Uterus (tissue), 4 donors: ENCODE measurements around the gene NPHP4. TPM values are rescaled to one million over a fixed set of nuclear protein-coding genes. Genes with fewer than 3 reads are reported as not detected.
"Not testable (repeated sequence)": the region's sequence is repeated elsewhere in the genome, so short reads cannot be mapped to it uniquely, and the experiment has no call there.

ENCODE experiments used
- DNase-seq, 2 donors: peaks; one replicate each; pipeline ENCODE4 v3.0.0-alpha.2; 2019 to 2020
- H3K27ac ChIP-seq, 2 donors: fragments of 200-600 bp; sonication (generic); 1 replicate in 1 of 2; 2 replicates in 1 of 2; pipeline ENCODE4 v1.5.1; 2016 to 2018
- H3K27me3 ChIP-seq, 2 donors: fragments of 200-600 bp; sonication (generic); one replicate each; pipeline ENCODE4 v1.5.1; 2018 to 2019; ENCODE audit warnings: control low read depth in 1 of 2
- H3K36me3 ChIP-seq, 2 donors: fragments of 200-600 bp; sonication (generic); one replicate each; pipeline ENCODE4 v1.5.1; 2019; ENCODE audit warnings: control low read depth in 1 of 2
- H3K4me1 ChIP-seq, 2 donors: fragments of 200-600 bp; sonication (generic); one replicate each; pipeline ENCODE4 v1.5.1; 2018 to 2019; ENCODE audit warnings: control low read depth in 1 of 2
- H3K4me3 ChIP-seq, 2 donors: fragments of 200-600 bp; sonication (generic); 1 replicate in 1 of 2; 2 replicates in 1 of 2; pipeline ENCODE4 v1.5.1; 2018 to 2019; ENCODE audit warnings: mild to moderate bottlenecking in 1 of 2
- H3K9me3 ChIP-seq, 2 donors: fragments of 200-600 bp; sonication (generic); one replicate each; pipeline ENCODE4 v1.5.1; 2019; ENCODE audit warnings: control low read depth in 1 of 2
- POLR2A ChIP-seq, 2 donors: fragments of 450-650 bp; IDR thresholded peaks; one replicate each; pipeline ENCODE4 v1.6.1; 2016; ENCODE audit warnings: antibody characterized with exemption in 2 of 2, mild to moderate bottlenecking in 1 of 2, moderate library complexity in 1 of 2
- intact Hi-C: fragments of 100-400 bp; cut with DNase I; formaldehyde crosslinking; loops from one replicate; pipeline ENCODE4 v1.15.1; 2023; ENCODE audit warnings: low total_unique reads
- total RNA-seq, 4 donors: library from RNA; depleted of rRNA in 3 of 4; stranded (reverse); fragments of >200 nt in 3 of 4; gene quantifications; one replicate each; pipeline versions ENCODE4 v1.1.0 to v1.2.4, GENCODE V29; 2014 to 2023
- TF ChIP-seq, protein P1 (sequence below), 4 experiments: fragments of 200-600 bp in 2 of 4; fragments of 450-650 bp in 2 of 4; sonication (generic) in 2 of 4; IDR thresholded peaks; one replicate each; pipeline ENCODE4 v1.5.1; 2016 to 2019; ENCODE audit warnings: antibody characterized with exemption in 4 of 4, mild to moderate bottlenecking in 2 of 4, moderate library complexity in 1 of 4
- donor health status: DM: yes; HTN: yes; CAD: no.

NPHP4 gene
- total RNA-seq, 4 donors from 2014 or later, result 1.3 to 16.2 (median 7.0) TPM

DNA sequence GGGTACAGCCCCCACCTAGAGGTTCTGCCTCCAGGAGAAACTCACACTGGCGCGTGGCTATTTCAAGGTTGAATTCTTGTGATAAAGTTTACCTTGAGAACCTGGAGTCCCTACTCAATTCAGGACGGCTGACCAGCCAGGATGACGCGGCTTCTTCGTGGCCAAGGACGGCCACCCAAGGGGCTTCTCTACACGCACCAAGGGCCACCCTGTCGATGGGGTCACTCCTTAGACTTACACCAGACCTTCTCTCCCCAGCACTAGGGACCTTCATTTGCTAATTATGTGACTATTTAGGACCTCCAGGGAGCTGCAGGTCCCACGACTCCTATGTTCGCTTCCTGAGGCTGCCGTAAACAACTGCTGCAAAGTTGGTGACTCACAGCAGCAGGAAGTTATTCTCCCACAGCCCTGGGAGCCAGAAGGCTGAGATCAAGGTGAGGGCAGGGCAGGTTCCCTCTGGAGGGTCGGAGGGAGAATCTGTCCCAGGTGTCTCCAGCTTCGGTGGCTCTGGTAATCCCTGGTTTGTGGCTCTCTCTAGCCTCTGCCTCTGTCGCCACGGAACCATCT lies 135.9 kb downstream of the NPHP4 start:
- Histone ChIP-seq H3K4me3 (no peak overlapping the region), H3K27me3 (no peaks in the 10 kb centered on the region), H3K9me3 (no peaks in the 10 kb centered on the region), H3K27ac (no peak overlapping the region), H3K4me1 (no peaks in the 10 kb centered on the region), H3K36me3 (no peaks in the 10 kb centered on the region)
- no peak for DNase-seq
- TF ChIP-seq, protein P1, sequence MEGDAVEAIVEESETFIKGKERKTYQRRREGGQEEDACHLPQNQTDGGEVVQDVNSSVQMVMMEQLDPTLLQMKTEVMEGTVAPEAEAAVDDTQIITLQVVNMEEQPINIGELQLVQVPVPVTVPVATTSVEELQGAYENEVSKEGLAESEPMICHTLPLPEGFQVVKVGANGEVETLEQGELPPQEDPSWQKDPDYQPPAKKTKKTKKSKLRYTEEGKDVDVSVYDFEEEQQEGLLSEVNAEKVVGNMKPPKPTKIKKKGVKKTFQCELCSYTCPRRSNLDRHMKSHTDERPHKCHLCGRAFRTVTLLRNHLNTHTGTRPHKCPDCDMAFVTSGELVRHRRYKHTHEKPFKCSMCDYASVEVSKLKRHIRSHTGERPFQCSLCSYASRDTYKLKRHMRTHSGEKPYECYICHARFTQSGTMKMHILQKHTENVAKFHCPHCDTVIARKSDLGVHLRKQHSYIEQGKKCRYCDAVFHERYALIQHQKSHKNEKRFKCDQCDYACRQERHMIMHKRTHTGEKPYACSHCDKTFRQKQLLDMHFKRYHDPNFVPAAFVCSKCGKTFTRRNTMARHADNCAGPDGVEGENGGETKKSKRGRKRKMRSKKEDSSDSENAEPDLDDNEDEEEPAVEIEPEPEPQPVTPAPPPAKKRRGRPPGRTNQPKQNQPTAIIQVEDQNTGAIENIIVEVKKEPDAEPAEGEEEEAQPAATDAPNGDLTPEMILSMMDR (IDR thresholded peaks at IDR 0.05), result no peak
- no peak for TF ChIP-seq POLR2A (IDR thresholded peaks at IDR 0.05)
- intact Hi-C loops, result no loop called here

DNA sequence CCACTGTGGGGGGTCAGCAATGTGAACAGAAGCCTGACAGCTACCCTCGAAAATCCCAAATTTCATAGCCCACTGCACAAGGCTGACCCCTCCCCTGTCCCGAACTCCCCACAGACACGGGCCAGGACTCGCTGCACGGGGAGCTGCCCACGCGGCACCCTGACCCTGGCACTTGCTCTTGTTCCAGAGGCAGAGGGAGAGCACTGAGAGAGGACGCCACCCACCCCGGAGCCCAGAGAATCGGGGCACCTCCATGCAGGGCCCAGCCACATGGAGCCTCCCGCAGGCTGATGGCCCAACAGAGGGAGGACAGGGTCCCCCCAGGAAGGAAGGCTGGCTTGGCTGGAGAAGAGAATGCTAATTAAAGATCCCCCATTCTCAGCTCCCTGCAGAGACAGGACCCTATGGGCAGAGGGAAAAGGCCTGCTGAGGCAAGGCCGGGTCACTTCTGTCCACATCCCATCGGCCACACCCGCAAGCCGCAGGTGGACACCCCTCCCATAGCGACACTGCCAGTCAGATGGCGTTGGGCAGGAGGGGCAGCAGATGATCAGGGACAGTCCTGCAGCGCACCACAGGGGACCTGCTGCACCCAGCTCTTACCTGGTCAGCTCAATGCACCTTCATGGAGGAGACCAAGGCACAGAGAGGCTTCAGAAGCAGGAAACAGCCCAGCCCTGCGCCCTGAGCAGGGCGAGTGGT lies 136.9 kb downstream of the NPHP4 start:
- DNase-seq, result no peak
- H3K9me3 ChIP-seq, result no peaks in the 10 kb centered on the region
- H3K4me3 ChIP-seq, result no peak overlapping the region
- H3K36me3 ChIP-seq, result no peaks in the 10 kb centered on the region
- H3K27me3 ChIP-seq, result no peaks in the 10 kb centered on the region
- H3K27ac ChIP-seq, result no peak overlapping the region
- intact Hi-C loops, result no loop called here
- H3K4me1 ChIP-seq, result no peaks in the 10 kb centered on the region
- no peak for TF ChIP-seq POLR2A (IDR thresholded peaks at IDR 0.05)
- TF ChIP-seq, protein P1 (IDR thresholded peaks at IDR 0.05), result no peak

DNA sequence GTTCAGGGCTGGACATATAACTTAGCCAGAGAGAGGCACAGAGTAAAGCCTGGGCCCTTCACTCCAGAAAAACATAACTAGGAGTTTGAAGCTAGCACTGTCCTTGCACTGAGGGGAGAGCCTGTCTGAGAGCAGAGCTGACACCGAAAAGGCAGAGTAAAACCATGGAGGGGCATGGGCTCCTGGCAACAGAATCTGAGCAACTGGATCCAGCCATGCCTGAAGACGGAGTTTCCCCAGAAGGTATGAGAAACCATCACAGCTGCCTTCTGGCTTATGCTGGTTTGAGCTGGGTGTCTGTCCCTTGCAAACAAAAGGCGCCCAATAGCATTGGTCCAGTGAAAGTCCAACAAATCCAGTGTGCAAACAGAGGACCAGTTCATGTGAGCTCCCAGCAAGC lies 137.5 kb downstream of the NPHP4 start:
- Histone ChIP-seq H3K36me3 (no peaks in the 10 kb centered on the region), H3K27ac (no peak overlapping the region), H3K27me3 (no peaks in the 10 kb centered on the region), H3K4me3 (no peak overlapping the region), H3K4me1 (no peaks in the 10 kb centered on the region), H3K9me3 (no peaks in the 10 kb centered on the region)
- no peak for TF ChIP-seq POLR2A (IDR thresholded peaks at IDR 0.05)
- TF ChIP-seq, protein P1 (IDR thresholded peaks at IDR 0.05), result no peak
- DNase-seq, result no peak
- intact Hi-C loops, result no loop called here

DNA sequence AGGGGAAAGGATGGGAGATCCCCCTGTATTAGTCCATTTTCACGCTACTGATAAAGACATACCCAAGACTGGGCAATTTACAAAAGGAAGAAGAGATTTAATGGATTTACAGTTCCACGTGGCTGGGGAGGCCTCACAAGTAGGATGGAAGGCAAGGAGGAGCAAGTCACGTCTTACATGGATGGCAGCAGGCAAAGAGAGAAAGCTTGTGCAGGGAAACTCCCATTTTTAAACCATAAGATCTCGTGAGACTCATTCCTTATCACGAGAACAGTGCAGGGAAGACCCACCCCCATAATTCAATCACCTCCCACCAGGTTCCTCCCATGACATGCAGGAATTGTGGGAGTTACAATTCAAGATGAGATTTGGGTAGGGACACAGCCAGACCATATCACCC lies 138.4 kb downstream of the NPHP4 start:
- H3K4me3 ChIP-seq, H3K36me3 ChIP-seq, H3K27ac ChIP-seq, H3K27me3 ChIP-seq, intact Hi-C loops, DNase-seq, H3K9me3 ChIP-seq, H3K4me1 ChIP-seq: not testable (repeated sequence)

DNA sequence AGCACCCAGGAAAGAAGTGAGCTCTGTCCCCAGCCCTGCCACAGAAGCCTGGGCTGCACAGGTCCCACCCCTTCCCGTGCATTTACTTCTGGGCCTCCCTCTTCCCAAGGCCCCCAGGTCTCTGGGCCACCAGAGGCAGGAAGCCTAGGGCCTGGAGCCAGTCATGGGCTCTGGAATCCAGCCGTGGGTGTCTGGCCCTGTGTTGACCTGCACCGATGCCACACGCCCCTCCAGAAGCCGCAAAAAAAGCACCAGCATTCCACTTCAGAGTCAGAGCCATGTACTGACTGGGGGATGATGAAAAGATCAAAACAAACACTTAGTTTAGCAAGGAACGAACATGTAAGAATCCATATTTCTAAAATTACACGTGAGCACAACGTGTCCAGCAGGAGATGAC lies 141.7 kb downstream of the NPHP4 start:
- H3K36me3 ChIP-seq, result no peaks in the 10 kb centered on the region
- no peak for DNase-seq
- no peak overlapping the region for H3K4me3 ChIP-seq
- H3K27me3 ChIP-seq, result no peaks in the 10 kb centered on the region
- H3K9me3 ChIP-seq, result no peaks in the 10 kb centered on the region
- intact Hi-C loops, result no loop called here
- H3K4me1 ChIP-seq, result no peaks in the 10 kb centered on the region
- no peak for TF ChIP-seq POLR2A (IDR thresholded peaks at IDR 0.05)
- no peak overlapping the region for H3K27ac ChIP-seq

DNA sequence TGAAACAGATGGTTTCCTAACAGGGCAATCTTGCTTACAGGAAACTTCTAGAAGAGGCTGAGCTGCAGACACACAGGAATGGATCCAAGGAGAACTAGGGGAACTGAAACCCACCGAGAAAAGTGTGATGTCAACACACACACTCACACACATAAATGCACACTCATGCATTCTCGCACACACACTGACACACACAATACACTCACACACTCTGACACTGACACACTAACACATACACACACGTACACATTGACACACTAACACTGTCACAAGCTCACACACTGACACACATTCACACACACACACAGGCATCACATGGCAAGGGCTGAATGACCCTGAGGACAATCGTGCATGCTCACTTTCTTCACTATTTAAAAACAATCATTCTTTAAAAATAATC lies 142.7 kb downstream of the NPHP4 start:
- intact Hi-C loops, result no loop called here
- TF ChIP-seq, protein P1 (IDR thresholded peaks at IDR 0.05), result no peak
- no peak for TF ChIP-seq POLR2A (IDR thresholded peaks at IDR 0.05)

More for the DNA sequence above, 142.7 kb downstream of the NPHP4 start:
- no peak overlapping the region for H3K27ac ChIP-seq
- H3K36me3 ChIP-seq, result no peaks in the 10 kb centered on the region
- H3K9me3 ChIP-seq, result no peaks in the 10 kb centered on the region
- H3K27me3 ChIP-seq, result no peaks in the 10 kb centered on the region
- no peaks in the 10 kb centered on the region for H3K4me1 ChIP-seq
- no peak for DNase-seq
- no peak overlapping the region for H3K4me3 ChIP-seq
